GM12873 (cell line): Measurements from ENCODE around the gene UMODL1.

ENCODE experiments used
- TF ChIP-seq, protein P1 (sequence below): IDR thresholded peaks from 2 replicates; pipeline ENCODE4 v1.5.1; 2012; ENCODE audit warnings: low read depth, mild to moderate bottlenecking, moderate library complexity, low read length, control low read depth; ENCODE audit not compliant: insufficient read depth; ENCODE audit errors: missing control alignments

Gene UMODL1

DNA sequence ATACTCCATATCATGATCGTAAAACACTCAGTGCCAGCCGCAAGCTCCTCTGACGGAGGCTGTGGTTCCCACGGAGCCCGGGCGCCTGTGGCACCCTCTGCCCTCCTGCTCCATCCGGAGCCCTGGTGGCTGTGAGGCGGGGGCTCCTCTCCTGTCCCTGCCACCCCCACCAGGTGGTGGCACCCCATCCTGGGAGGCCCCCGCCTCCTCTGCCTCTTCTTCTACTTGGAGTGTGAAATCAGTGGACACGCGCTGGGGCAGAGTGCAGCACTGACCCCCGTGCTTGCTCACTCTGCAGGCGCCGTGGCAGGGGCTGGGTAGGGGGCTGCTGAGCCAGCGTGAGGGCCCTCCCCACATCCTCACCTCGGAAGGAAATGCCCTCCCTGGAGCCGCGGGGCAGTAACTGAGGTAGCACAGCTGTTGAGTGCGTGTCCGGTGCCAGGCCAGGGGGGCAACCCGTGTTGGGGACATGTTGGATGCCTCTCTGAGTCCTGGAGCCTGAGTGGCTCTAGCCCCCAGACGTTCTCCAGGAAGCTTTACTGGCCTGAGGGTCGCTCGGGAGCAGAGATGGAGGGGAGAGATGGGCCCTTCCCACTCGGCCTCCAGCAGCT lies 89.1 kb downstream of the UMODL1 start:
- TF ChIP-seq, protein P1, sequence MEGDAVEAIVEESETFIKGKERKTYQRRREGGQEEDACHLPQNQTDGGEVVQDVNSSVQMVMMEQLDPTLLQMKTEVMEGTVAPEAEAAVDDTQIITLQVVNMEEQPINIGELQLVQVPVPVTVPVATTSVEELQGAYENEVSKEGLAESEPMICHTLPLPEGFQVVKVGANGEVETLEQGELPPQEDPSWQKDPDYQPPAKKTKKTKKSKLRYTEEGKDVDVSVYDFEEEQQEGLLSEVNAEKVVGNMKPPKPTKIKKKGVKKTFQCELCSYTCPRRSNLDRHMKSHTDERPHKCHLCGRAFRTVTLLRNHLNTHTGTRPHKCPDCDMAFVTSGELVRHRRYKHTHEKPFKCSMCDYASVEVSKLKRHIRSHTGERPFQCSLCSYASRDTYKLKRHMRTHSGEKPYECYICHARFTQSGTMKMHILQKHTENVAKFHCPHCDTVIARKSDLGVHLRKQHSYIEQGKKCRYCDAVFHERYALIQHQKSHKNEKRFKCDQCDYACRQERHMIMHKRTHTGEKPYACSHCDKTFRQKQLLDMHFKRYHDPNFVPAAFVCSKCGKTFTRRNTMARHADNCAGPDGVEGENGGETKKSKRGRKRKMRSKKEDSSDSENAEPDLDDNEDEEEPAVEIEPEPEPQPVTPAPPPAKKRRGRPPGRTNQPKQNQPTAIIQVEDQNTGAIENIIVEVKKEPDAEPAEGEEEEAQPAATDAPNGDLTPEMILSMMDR: no peak

DNA sequence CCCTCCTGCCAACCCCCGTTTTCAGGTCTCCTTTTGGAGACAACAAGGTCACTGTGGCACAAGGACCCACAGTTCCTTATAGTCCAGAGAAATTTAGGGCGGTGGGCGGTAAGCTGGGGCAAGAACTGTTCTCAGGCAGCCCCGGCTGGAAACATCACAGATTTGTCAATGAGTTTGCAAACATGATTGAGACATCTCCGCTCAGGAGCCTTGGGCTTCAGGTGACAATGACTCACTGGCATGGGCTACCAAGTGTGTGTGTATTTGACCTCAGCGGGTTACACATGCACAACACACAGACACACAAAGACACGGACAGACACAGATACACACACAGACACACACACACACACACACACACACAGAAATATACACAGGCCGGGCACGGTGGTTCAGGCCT lies 89.6 kb downstream of the UMODL1 start:
- TF ChIP-seq, protein P1: no peak

DNA sequence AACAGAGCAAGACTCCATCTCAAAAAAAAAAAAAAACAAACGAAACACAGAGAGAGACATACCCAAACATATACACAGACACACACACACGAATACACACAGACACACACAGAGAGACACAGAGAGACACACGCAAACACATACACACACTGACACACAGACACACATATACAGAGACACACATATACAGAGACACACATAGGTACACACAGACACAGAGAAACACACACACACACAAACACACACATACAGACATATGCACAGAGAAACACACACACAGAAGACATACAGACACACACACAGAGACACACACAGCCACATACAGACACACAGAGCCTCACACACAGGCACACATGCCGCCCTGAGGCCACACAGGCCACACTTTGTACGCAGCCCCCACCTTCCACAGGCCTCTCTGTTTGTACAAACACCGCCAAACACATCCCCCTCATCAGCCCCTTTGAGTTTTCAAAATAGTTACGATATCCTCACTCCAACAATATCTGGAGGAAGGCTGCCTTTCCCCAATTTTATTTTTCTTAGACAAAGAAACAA lies 90.4 kb downstream of the UMODL1 start:
- TF ChIP-seq, protein P1: no peak

DNA sequence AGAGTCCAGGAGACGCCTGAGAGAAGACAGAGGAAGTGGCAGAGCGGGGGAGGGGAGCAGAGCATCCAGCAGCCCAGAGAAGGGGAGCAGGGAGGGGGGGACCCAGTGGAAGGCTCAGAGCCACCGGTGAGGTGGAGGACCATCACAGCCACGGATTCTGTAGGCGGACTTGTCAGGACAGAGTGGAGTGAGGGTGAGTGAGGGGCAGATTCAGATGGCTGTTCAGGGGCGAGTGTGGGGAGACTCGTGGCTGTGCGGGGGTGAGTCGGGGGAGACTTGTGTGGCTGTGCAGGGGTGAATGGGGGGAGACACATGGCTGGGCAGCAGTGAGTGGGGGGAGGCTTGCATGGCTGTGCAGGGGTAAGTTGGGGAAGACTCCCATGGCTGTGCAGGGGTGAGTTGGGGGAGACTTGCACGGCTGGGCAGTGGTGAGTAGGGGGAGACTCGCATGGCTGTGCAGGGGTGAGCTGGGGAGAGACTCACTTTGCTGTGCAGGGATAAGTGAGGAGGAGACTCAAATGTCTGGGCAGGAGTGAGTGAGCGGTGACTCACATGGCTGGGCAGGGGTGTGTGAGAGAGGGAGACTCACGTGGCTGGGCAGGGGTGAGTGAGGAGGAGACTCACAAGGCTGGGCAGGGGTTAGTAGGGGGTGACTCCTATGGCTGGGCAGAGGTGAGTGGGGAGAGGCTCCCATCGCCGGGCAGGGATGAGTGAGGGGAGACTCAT lies 91.0 kb downstream of the UMODL1 start:
- TF ChIP-seq, protein P1: no peak

DNA sequence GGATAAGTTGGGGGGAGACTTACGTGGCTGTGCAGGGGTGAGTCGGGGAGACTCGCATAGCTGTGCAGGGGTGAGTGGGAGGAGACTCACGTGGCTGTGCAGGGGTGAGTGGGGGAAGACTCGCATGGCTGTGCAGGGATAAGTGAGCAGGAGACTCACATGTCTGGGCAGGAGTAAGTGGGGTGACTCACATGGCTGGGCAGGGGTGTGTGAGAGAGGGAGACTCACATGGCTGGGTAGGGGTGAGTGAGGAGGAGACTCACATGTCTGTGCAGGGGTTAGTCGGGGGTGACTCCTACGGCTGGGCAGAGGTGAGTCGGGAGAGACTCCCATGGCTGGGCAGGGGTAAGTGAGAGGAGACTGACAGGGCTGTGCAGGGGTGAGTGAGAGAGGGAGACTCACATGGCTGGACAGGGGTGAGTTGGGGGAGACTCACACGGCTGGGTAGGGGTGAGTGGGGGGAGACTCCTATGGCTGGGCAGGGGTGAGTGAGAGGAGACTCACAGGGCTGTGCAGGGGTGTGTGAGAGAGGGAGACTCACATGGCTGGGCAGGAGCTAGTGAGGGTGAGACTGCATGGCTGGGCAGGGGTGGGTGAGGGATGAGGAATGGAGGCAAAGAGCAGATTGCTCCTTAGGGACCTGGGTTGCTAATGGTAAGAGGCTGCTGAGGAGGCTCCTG lies 91.9 kb downstream of the UMODL1 start:
- TF ChIP-seq, protein P1: no peak

DNA sequence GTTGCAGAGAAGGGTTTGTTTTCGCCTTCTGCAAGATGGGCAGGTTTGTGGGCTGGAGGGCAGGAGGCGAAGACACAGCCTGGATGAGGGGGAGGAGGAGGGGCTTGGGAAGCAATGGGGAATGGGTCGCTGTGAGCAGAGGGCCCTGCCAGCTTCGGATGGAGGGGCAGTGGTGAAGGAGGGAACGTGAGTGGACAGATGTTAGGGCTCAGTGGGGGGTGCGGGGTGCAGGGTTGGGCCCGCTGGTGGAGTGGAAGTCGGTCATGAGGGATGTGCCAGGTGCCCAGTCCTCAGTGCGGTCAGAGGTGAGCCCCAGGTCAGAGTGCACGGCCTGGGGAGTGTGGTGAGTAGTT lies 92.4 kb downstream of the UMODL1 start:
- TF ChIP-seq, protein P1: no peak
